Gastrocnemius medialis (tissue), 4 donors: ENCODE data around the gene TCAP. TPM values are rescaled to one million over a fixed set of nuclear protein-coding genes. Genes with fewer than 3 reads are reported as not detected.
A peak's percentile ranks its signal among the peaks of the same experiment; 100 is the strongest.

Experiments
- ATAC-seq, 2 donors: fragments of 150-250 bp; one replicate each; pipeline ENCODE4 v1.9.1; 2016
- DNase-seq, 2 donors: peaks; one replicate each; pipeline ENCODE4 v3.0.0-alpha.2; 2019
- H3K27ac ChIP-seq, 4 donors: fragments of 200-600 bp; sonication (generic); 1 replicate in 1 of 4; 2 replicates in 3 of 4; pipeline ENCODE4 v1.5.1; 2016 to 2018; ENCODE audit warnings: mild to moderate bottlenecking in 2 of 4, moderate library complexity in 1 of 4
- H3K27me3 ChIP-seq, 3 donors: fragments of 200-600 bp; sonication (generic) in 2 of 3; 1 replicate in 1 of 3; 2 replicates in 2 of 3; pipeline versions ENCODE4 v1.5.1 to v1.6.0; 2016 to 2019; ENCODE audit warnings: mild to moderate bottlenecking in 1 of 3, moderate library complexity in 1 of 3
- H3K36me3 ChIP-seq, 2 donors: fragments of 200-600 bp; sonication (generic) in 1 of 2; one replicate each; pipeline ENCODE4 v1.5.1; 2017 to 2018
- H3K4me1 ChIP-seq, 2 donors: fragments of 200-600 bp; sonication (generic) in 1 of 2; one replicate each; pipeline ENCODE4 v1.5.1; 2016 to 2017; ENCODE audit warnings: mild to moderate bottlenecking in 2 of 2
- H3K4me3 ChIP-seq, 4 donors: fragments of 200-600 bp; sonication (generic) in 3 of 4; 1 replicate in 1 of 4; 2 replicates in 3 of 4; pipeline ENCODE4 v1.5.1; 2016 to 2019; ENCODE audit warnings: mild to moderate bottlenecking in 2 of 4
- H3K9me3 ChIP-seq, 3 donors: fragments of 200-600 bp; sonication (generic) in 2 of 3; 1 replicate in 1 of 3; 2 replicates in 2 of 3; pipeline ENCODE4 v1.5.1; 2016 to 2019
- POLR2A ChIP-seq, 2 donors: fragments of 450-650 bp; IDR thresholded peaks; one replicate each; pipeline ENCODE4 v1.6.1; 2017; ENCODE audit warnings: antibody characterized with exemption in 2 of 2, mild to moderate bottlenecking in 2 of 2, moderate library complexity in 2 of 2
- in situ Hi-C, 4 donors: fragments of 200-750 bp; cut with MboI; loops; one replicate each; pipeline versions ENCODE4 v1.15.0 to v1.8.0; 2017; ENCODE audit warnings: low sequenced_read_pairs in 4 of 4
- intact Hi-C: fragments of 100-400 bp; cut with DNase I; formaldehyde crosslinking; loops from one replicate; pipeline ENCODE4 v1.15.1; 2023; ENCODE audit warnings: low total_unique reads
- total RNA-seq, 4 donors: library from RNA; depleted of rRNA; stranded (reverse); fragments of >200 nt; gene quantifications; one replicate each; pipeline versions ENCODE4 v1.1.0 to v1.2.3, GENCODE V29; 2016
- TF ChIP-seq, protein P1 (sequence below), 5 experiments: fragments of 450-650 bp in 3 of 5; fragments of 200-600 bp in 2 of 5; sonication (generic) in 2 of 5; IDR thresholded peaks in 4 of 5; conservative IDR thresholded peaks in 1 of 5; 1 replicate in 4 of 5; 2 replicates in 1 of 5; pipeline ENCODE4 v1.5.1; 2016 to 2019; ENCODE audit warnings: antibody characterized with exemption in 5 of 5, mild to moderate bottlenecking in 3 of 5, moderate library complexity in 3 of 5

Gene TCAP
- total RNA-seq, 4 donors from 2014 or later, result 1,768 to 3,088 (median 2,493) TPM

DNA sequence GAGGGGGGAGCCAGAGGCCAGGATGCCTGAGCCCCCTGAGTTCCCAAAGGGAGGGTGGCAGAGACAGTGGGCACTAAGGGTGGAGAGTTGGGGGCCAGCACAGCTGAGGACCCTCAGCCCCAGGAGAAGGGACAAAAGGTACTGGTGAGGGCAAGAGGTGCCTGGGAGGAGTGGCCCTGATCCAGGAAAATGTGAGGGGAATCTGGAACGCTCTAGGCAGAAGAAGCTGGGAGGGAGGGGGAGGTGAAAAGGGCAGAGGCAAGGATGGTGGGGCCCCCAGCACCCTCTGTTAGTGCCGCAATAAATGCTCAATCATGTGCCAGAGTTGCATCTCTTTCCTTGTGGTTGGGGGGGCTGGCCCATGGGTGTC is 1.1 kb downstream of the TCAP start:
- H3K4me3 ChIP-seq, result peak overlapping the region; percentile 52 to 62 (median 59)
- DNase-seq, result no peak
- no peak for TF ChIP-seq POLR2A (IDR thresholded peaks at IDR 0.05)
- TF ChIP-seq, protein P1, sequence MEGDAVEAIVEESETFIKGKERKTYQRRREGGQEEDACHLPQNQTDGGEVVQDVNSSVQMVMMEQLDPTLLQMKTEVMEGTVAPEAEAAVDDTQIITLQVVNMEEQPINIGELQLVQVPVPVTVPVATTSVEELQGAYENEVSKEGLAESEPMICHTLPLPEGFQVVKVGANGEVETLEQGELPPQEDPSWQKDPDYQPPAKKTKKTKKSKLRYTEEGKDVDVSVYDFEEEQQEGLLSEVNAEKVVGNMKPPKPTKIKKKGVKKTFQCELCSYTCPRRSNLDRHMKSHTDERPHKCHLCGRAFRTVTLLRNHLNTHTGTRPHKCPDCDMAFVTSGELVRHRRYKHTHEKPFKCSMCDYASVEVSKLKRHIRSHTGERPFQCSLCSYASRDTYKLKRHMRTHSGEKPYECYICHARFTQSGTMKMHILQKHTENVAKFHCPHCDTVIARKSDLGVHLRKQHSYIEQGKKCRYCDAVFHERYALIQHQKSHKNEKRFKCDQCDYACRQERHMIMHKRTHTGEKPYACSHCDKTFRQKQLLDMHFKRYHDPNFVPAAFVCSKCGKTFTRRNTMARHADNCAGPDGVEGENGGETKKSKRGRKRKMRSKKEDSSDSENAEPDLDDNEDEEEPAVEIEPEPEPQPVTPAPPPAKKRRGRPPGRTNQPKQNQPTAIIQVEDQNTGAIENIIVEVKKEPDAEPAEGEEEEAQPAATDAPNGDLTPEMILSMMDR (IDR thresholded peaks at IDR 0.05 in 4 of 5, conservative IDR thresholded peaks at IDR 0.05 in 1 of 5), result no peak
- intact Hi-C loops (loop anchor here (10.0 kb wide), 1 partner anchor 471 kb away; the partner anchor contains the start of gene CACNB1), in situ Hi-C loops (no loop called here)
- H3K9me3 ChIP-seq, result no peaks in the 10 kb centered on the region
- H3K27ac ChIP-seq, result peak overlapping the region; percentile 96 to 99 (median 98)
- H3K27me3 ChIP-seq, result no peaks in the 10 kb centered on the region
- H3K4me1 ChIP-seq, result peaks cover 66 to 82% of the 10 kb centered on the region in 2 donors
- ATAC-seq, result peak; percentile 2 to 9
- no peaks in the 10 kb centered on the region for H3K36me3 ChIP-seq

DNA sequence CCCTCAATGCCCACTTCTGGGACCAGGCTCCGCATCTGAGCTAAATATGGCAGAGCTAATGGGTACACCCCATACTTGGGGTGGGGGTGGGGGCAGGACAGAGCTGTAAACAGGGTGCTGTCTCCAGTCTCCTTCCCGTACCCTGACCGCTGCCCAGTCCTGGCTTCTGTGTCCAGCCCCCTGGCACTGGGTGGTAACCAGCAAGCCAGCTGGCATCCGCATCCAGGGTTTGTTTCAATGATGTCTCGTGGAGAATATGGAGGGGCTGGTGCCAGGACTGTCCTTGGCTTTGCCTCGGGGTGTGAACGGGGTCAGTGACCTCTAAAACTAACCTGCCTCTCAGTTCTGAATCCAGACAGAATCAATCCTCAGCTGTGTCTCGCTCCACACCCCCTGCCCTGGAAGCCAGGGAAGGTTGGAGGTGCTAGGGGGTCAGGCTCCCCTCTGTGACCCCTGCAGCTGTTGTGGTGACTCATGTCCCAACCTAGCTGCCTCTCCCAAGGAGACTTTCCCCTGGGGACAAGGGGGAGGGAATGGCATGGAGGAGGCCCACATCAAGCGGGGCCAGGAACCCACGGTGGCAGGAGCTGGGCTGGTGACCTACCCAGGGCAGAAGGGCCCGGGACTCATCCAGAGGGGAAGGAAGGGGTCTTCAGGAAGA is 1.6 kb downstream of the TCAP start:
- ATAC-seq (peak; percentile 55 to 60), DNase-seq (peak; percentile 75 to 94)
- H3K27ac ChIP-seq, result peak overlapping the region; percentile 96 to 99 (median 98)
- H3K9me3 ChIP-seq, result no peaks in the 10 kb centered on the region
- H3K4me1 ChIP-seq, result peaks cover 63 to 81% of the 10 kb centered on the region in 2 donors
- H3K4me3 ChIP-seq, result peak overlapping the region; percentile 52 to 62 (median 59)
- no peaks in the 10 kb centered on the region for H3K36me3 ChIP-seq
- in situ Hi-C loops (no loop called here), intact Hi-C loops (loop anchor here (10.0 kb wide), 1 partner anchor 472 kb away; the partner anchor contains the start of gene CACNB1)
- H3K27me3 ChIP-seq, result no peaks in the 10 kb centered on the region
- peak; percentile 62 to 87 for TF ChIP-seq POLR2A (IDR thresholded peaks at IDR 0.05)
- TF ChIP-seq, protein P1 (IDR thresholded peaks at IDR 0.05 in 4 of 5, conservative IDR thresholded peaks at IDR 0.05 in 1 of 5), result no peak

DNA sequence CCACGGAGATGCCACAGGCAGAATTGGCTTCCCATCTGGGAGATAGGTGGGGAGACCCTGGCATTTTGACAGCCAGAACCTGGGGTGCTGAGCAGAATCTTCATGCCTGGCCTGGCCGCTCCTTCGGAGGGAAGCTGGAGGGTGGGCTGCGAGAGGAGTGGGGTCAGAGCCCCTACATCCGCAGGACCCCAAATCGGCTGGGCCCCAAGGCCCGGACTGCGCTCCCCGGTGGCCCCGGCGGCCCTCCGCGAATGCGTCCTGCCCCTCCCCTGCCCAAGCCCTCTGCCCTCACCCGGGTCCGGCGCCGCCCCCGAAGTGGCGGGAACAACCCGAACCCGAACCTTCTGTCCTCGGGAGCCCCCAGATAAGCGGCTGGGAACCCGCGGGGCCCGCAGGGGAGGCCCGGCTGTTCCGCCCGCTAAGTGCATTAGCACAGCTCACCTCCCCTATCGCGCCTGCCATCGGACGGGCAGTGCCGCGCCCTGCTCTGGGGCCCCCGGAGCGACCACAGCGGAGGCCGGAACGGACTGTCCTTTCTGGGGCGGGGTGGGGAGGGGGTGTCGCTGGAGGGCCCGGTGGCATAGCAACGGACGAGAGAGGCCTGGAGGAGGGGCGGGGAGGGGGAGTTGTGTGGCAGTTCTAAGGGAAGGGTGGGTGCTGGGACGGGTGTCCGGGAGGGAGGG is 2.3 kb downstream of the TCAP start:
- intact Hi-C loops, result loop anchor here (10.0 kb wide), 1 partner anchor 473 kb away; the partner anchor contains the start of gene CACNB1

DNA sequence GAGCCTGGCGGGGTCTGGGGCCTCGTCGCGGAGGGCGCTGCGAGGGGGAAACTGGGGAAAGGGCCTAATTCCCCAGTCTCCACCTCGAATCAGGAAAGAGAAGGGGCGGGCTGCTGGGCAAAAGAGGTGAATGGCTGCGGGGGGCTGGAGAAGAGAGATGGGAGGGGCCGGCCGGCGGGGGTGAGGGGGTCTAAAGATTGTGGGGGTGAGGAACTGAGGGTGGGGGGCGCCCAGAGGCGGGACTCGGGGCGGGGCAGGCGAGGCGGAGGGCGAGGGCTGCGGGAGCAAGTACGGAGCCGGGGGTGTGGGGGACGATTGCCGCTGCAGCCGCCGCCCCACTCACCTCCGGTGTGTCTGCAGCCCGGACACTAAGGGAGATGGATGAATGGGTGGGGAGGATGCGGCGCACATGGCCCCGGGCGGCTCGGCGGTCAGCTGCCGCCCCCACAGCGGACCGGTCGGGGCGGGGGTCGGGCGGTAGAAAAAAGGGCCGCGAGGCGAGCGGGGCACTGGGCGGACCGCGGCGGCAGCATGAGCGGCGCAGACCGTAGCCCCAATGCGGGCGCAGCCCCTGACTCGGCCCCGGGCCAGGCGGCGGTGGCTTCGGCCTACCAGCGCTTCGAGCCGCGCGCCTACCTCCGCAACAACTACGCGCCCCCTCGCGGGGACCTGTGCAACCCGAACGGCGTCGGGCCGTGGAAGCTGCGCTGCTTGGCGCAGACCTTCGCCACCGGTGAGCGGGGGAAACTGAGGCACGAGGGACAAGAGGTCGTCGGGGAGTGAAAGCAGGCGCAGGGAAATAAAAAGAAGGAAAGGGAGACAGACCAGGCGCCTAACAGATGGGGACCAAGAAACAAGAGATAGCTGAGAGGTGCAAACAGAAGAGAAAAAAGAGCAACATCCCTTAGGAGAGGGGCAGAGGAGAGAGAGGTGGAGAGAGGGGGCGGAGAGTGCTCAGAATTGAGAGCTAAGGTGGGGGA is 3.1 kb downstream of the TCAP start, which contains the start of gene PNMT:
Gene PNMT (plus strand): TSS at position 509 of the 980 bp plus-strand sequence. CDS start 23 bp downstream, at position 532.
- H3K4me3 ChIP-seq, result peak within 1 kb of the TSS; percentile 52 to 62 (median 59)
- no peaks in the 10 kb centered on the region for H3K36me3 ChIP-seq
- TF ChIP-seq POLR2A (IDR thresholded peaks at IDR 0.05), result peak in 1 of 2 donors; percentile 32
- TF ChIP-seq, protein P1 (IDR thresholded peaks at IDR 0.05 in 4 of 5, conservative IDR thresholded peaks at IDR 0.05 in 1 of 5), result peak; percentile 65 to 80 (median 77)
- no peaks in the 10 kb centered on the region for H3K9me3 ChIP-seq
- no peak for ATAC-seq
- peaks cover 48 to 66% of the 10 kb centered on the region in 2 donors for H3K4me1 ChIP-seq
- H3K27ac ChIP-seq, result peak within 1 kb of the TSS; percentile 96 to 99 (median 98)
- H3K27me3 ChIP-seq, result no peaks in the 10 kb centered on the region
- DNase-seq, result peak in 1 of 2 donors; percentile 75
- intact Hi-C loops, result loop anchor here (10.0 kb wide), 1 partner anchor 473 kb away; the partner anchor contains the start of gene CACNB1
- in situ Hi-C loops, result no loop called here

More for the DNA sequence above, 2.3 kb downstream of the TCAP start:
- peak in 1 of 2 donors; percentile 58 for DNase-seq
- no peaks in the 10 kb centered on the region for H3K27me3 ChIP-seq
- no peaks in the 10 kb centered on the region for H3K36me3 ChIP-seq
- in situ Hi-C loops, result no loop called here
- H3K27ac ChIP-seq, result peak overlapping the region; percentile 96 to 99 (median 98)
- H3K9me3 ChIP-seq, result no peaks in the 10 kb centered on the region
- ATAC-seq, result no peak
- H3K4me1 ChIP-seq, result peaks cover 56 to 74% of the 10 kb centered on the region in 2 donors
- TF ChIP-seq, protein P1 (IDR thresholded peaks at IDR 0.05 in 4 of 5, conservative IDR thresholded peaks at IDR 0.05 in 1 of 5), result no peak
- TF ChIP-seq POLR2A (IDR thresholded peaks at IDR 0.05), result peak in 1 of 2 donors; percentile 7
- peak overlapping the region; percentile 52 to 62 (median 59) for H3K4me3 ChIP-seq
